SU-DHL-6 (cell line): ENCODE results near the gene COMMD3.

Experiments
- H2AFZ ChIP-seq: fragments of 200-600 bp; sonication (generic); 2 replicates; pipeline ENCODE4 v1.6.1; 2014; ENCODE audit warnings: low read depth, mild to moderate bottlenecking, moderate library complexity, mixed read lengths, antibody characterized with exemption, low read length; ENCODE audit not compliant: severe bottlenecking
- H3F3A ChIP-seq: fragments of 200-600 bp; shearing (Covaris generic); 2 replicates; pipeline ENCODE4 v1.6.0; 2016; ENCODE audit warnings: antibody characterized with exemption, mild to moderate bottlenecking; ENCODE audit not compliant: insufficient read depth
- H3K27ac ChIP-seq: fragments of 200-600 bp; sonication (generic); 2 replicates; pipeline ENCODE4 v1.5.1; 2016; ENCODE audit warnings: low read depth, mild to moderate bottlenecking, low read length, moderate library complexity, mixed read lengths
- H3K27me3 ChIP-seq: fragments of 200-600 bp; sonication (generic), shearing (Covaris generic); 2 replicates; pipeline ENCODE4 v1.6.0; 2014; ENCODE audit warnings: mild to moderate bottlenecking, low read length
- H3K36me3 ChIP-seq: fragments of 200-600 bp; sonication (generic); 2 replicates; pipeline ENCODE4 v1.6.1; 2014; ENCODE audit warnings: mild to moderate bottlenecking, low read length, mixed read lengths
- H3K4me2 ChIP-seq: fragments of 300-600, 200-600 bp; shearing (Covaris generic), sonication (generic); 2 replicates; pipeline ENCODE4 v1.6.0; 2014; ENCODE audit warnings: low read length, low read depth, mild to moderate bottlenecking; ENCODE audit not compliant: poor library complexity, severe bottlenecking
- H3K4me3 ChIP-seq: fragments of 200-600 bp; sonication (generic); 2 replicates; pipeline ENCODE4 v1.5.1; 2014; ENCODE audit warnings: antibody characterized with exemption, low read length, mild to moderate bottlenecking, mixed read lengths; ENCODE audit not compliant: insufficient read depth, poor library complexity, severe bottlenecking
- H3K79me2 ChIP-seq: fragments of 200-600 bp; sonication (generic); 2 replicates; pipeline ENCODE4 v1.6.1; 2014; ENCODE audit warnings: mild to moderate bottlenecking, low read length, moderate library complexity; ENCODE audit not compliant: insufficient read depth
- H3K9ac ChIP-seq: fragments of 200-600 bp; sonication (generic); 2 replicates; pipeline ENCODE4 v1.7.0; 2014; ENCODE audit warnings: mild to moderate bottlenecking, low read length
- H3K9me2 ChIP-seq: fragments of 200-600 bp; sonication (generic); replicated peaks from 2 replicates; pipeline ENCODE4 v1.6.1; 2014; ENCODE audit warnings: low read length; ENCODE audit not compliant: insufficient read depth
- H3K9me3 ChIP-seq: fragments of 200-600 bp; sonication (generic); 2 replicates; pipeline ENCODE4 v1.6.1; 2014; ENCODE audit warnings: low read length, mixed read lengths; ENCODE audit not compliant: insufficient read depth
- H4K20me1 ChIP-seq: fragments of 200-600 bp; sonication (generic); 2 replicates; pipeline ENCODE4 v1.6.1; 2014; ENCODE audit warnings: low read depth, mild to moderate bottlenecking, antibody characterized with exemption, low read length, moderate library complexity, mixed read lengths
- EZH2phosphoT487 ChIP-seq: fragments of 200-600 bp; sonication (generic), shearing (Covaris generic); conservative IDR thresholded peaks from 2 replicates; pipeline ENCODE4 v1.6.1; 2018; ENCODE audit warnings: mild to moderate bottlenecking, antibody characterized with exemption, low read length, moderate library complexity, mixed read lengths
- TF ChIP-seq, protein P1 (sequence below): fragments of 200-600 bp; sonication (generic); IDR thresholded peaks from one replicate; pipeline ENCODE4 v1.5.1; 2017; ENCODE audit warnings: antibody characterized with exemption, mild to moderate bottlenecking, low read length, moderate library complexity; ENCODE audit not compliant: insufficient read depth, poor library complexity, severe bottlenecking

The COMMD3 gene

GRCh38 chr10:22278441-22278782 lies 37.8 kb upstream of the COMMD3 start:
- no peak overlapping the region for H3K4me3 ChIP-seq
- no peak overlapping the region for H3K9ac ChIP-seq

GRCh38 chr10:22280078-22280477 lies 36.1 kb upstream of the COMMD3 start:
- Histone ChIP-seq H3K79me2 (no peaks in the 10 kb centered on the region), H3K4me2 (no peak overlapping the region), H2AFZ (no peak overlapping the region)

More at GRCh38 chr10:22278441-22278782, 37.8 kb upstream of the COMMD3 start:
- no peaks in the 10 kb centered on the region for H3K9me3 ChIP-seq
- H3K27me3 ChIP-seq: no peaks in the 10 kb centered on the region
- no peak for TF ChIP-seq EZH2phosphoT487
- TF ChIP-seq, protein P1, sequence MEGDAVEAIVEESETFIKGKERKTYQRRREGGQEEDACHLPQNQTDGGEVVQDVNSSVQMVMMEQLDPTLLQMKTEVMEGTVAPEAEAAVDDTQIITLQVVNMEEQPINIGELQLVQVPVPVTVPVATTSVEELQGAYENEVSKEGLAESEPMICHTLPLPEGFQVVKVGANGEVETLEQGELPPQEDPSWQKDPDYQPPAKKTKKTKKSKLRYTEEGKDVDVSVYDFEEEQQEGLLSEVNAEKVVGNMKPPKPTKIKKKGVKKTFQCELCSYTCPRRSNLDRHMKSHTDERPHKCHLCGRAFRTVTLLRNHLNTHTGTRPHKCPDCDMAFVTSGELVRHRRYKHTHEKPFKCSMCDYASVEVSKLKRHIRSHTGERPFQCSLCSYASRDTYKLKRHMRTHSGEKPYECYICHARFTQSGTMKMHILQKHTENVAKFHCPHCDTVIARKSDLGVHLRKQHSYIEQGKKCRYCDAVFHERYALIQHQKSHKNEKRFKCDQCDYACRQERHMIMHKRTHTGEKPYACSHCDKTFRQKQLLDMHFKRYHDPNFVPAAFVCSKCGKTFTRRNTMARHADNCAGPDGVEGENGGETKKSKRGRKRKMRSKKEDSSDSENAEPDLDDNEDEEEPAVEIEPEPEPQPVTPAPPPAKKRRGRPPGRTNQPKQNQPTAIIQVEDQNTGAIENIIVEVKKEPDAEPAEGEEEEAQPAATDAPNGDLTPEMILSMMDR: no peak
- no peaks in the 10 kb centered on the region for H3K79me2 ChIP-seq
- no peaks in the 10 kb centered on the region for H4K20me1 ChIP-seq
- H3K4me2 ChIP-seq: no peak overlapping the region
- no peak overlapping the region for H2AFZ ChIP-seq
- H3K9me2 ChIP-seq: no peaks in the 10 kb centered on the region
- no peak overlapping the region for H3K27ac ChIP-seq
- H3K36me3 ChIP-seq: no peaks in the 10 kb centered on the region
- no peaks in the 10 kb centered on the region for H3F3A ChIP-seq

GRCh38 chr10:22285130-22285529 lies 31.1 kb upstream of the COMMD3 start:
- Histone ChIP-seq H2AFZ (no peak overlapping the region), H3K4me3 (no peak overlapping the region), H3K27me3 (no peaks in the 10 kb centered on the region), H3K36me3 (no peaks in the 10 kb centered on the region), H3K27ac (no peak overlapping the region), H3K9me3 (no peaks in the 10 kb centered on the region), H3K9me2 (no peaks in the 10 kb centered on the region), H3F3A (no peaks in the 10 kb centered on the region), H3K9ac (no peak overlapping the region), H3K4me2 (no peak overlapping the region), H3K79me2 (no peaks in the 10 kb centered on the region), H4K20me1 (no peaks in the 10 kb centered on the region)
- TF ChIP-seq, protein P1: no peak
- no peak for TF ChIP-seq EZH2phosphoT487

More at GRCh38 chr10:22280078-22280477, 36.1 kb upstream of the COMMD3 start:
- no peak overlapping the region for H3K4me3 ChIP-seq
- H3K27me3 ChIP-seq: no peaks in the 10 kb centered on the region
- H3K9me3 ChIP-seq: no peaks in the 10 kb centered on the region
- no peak overlapping the region for H3K27ac ChIP-seq
- H3F3A ChIP-seq: no peaks in the 10 kb centered on the region
- no peaks in the 10 kb centered on the region for H4K20me1 ChIP-seq
- no peak overlapping the region for H3K9ac ChIP-seq
- H3K36me3 ChIP-seq: no peaks in the 10 kb centered on the region
- TF ChIP-seq, protein P1: no peak
- no peak for TF ChIP-seq EZH2phosphoT487
- H3K9me2 ChIP-seq: no peaks in the 10 kb centered on the region
